ENCODE results near the gene TSSC4. TPM values are rescaled to one million over a fixed set of nuclear protein-coding genes. Genes with fewer than 3 reads are reported as not detected.

Gene TSSC4
- total RNA-seq, 2 donors from 2014 or later = 31.8 to 38.7 TPM

DNA sequence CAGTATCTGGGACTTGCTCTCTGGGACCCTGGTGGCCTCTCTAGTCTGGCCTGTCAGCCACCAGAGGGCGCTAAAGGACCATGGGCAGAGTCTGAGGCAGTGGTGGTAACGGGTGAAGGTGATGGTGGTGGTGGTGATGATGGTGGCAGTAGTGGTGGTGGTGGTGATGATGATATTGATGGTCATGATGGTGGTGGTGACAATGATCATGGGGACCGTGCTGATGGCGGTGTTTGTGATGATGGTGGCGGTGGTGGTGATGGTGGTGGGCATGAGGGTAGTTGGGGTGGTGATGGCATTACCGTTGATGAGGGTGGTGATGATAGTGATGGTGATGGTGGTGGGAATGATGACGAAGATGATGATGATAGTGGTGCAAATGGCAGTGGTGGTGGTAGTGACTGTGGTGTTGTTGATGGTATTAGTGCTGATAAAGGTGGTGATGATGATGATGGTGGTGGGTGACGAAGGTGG, 27.8 kb downstream of the TSSC4 start:
- no peaks in the 10 kb centered on the region for H3K36me3 Mint-ChIP-seq
- H3K9me3 Mint-ChIP-seq = no peaks in the 10 kb centered on the region
- ATAC-seq (peak; percentile 87 to 94), DNase-seq (ENCODE audit: low spot score in 2 of 2) (peak; percentile 77 to 93)
- H3K27ac Mint-ChIP-seq = no peak overlapping the region

GRCh38 chr11:2431395-2431794, 30.8 kb downstream of the TSSC4 start:
- ATAC-seq (no peak), DNase-seq (ENCODE audit: low spot score in 2 of 2) (no peak)
- Mint-ChIP-seq H3K9me3 (no peaks in the 10 kb centered on the region), H3K36me3 (no peaks in the 10 kb centered on the region), H3K27ac (peak overlapping the region in 1 of 2 donors; percentile 39)

DNA sequence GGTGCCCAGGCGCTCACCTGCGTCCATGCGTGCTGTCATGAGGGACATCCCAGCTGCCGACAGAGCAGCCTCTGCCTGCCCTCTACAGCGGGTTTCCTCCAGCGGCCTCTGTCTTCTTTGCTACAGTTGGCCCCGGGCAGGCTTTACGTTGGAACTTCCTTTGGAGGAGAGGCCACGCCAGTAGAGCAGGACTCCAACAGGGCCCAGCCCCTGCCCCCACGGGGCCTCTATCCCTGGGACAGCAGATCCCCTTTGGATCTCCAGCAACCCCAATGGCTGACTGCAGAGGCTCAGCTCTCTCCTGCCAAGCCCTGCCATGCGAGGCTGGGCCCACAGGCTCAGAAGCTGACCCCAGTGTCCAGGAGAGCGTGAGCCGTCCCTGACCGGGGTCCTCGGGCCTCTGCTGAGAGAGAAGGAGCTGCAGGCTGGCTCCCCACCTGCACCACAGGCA, 31.6 kb downstream of the TSSC4 start:
- DNase-seq (ENCODE audit: low spot score in 2 of 2) (peak in 1 of 2 donors; percentile 52), ATAC-seq (no peak)
- Mint-ChIP-seq H3K27ac (no peak overlapping the region), H3K9me3 (no peaks in the 10 kb centered on the region), H3K36me3 (no peaks in the 10 kb centered on the region)

GRCh38 chr11:2432628-2433071, 32.1 kb downstream of the TSSC4 start:
- H3K9me3 Mint-ChIP-seq = no peaks in the 10 kb centered on the region
- H3K36me3 Mint-ChIP-seq = no peaks in the 10 kb centered on the region
- peak in 1 of 2 donors; percentile 50 for DNase-seq (ENCODE audit: low spot score in 2 of 2)
- no peak overlapping the region for H3K27ac Mint-ChIP-seq
- no peak for ATAC-seq

- DNase-seq (ENCODE audit: low spot score in 2 of 2) (peak in 1 of 2 donors; percentile 35), ATAC-seq (no peak)
- Mint-ChIP-seq H3K9me3 (no peaks in the 10 kb centered on the region), H3K36me3 (no peaks in the 10 kb centered on the region), H3K27ac (no peak overlapping the region)
Measured at GRCh38 chr11:2433106-2433925, 32.8 kb downstream of the TSSC4 start.

- ATAC-seq (no peak), DNase-seq (ENCODE audit: low spot score in 2 of 2) (no peak)
- Mint-ChIP-seq H3K36me3 (no peaks in the 10 kb centered on the region), H3K27ac (no peak overlapping the region), H3K9me3 (no peaks in the 10 kb centered on the region)
Measured at GRCh38 chr11:2434008-2434407, 33.5 kb downstream of the TSSC4 start.

- ATAC-seq (no peak), DNase-seq (ENCODE audit: low spot score in 2 of 2) (peak in 1 of 2 donors; percentile 20)
- Mint-ChIP-seq H3K27ac (no peak overlapping the region), H3K36me3 (no peaks in the 10 kb centered on the region), H3K9me3 (no peaks in the 10 kb centered on the region)
Measured at GRCh38 chr11:2434506-2435255, 34.1 kb downstream of the TSSC4 start.

- ATAC-seq = no peak
- Mint-ChIP-seq H3K36me3 (no peaks in the 10 kb centered on the region), H3K9me3 (no peaks in the 10 kb centered on the region), H3K27ac (no peak overlapping the region)
- DNase-seq (ENCODE audit: low spot score in 2 of 2) = peak in 1 of 2 donors; percentile 18
Measured at GRCh38 chr11:2435288-2436012, 34.9 kb downstream of the TSSC4 start.

DNA sequence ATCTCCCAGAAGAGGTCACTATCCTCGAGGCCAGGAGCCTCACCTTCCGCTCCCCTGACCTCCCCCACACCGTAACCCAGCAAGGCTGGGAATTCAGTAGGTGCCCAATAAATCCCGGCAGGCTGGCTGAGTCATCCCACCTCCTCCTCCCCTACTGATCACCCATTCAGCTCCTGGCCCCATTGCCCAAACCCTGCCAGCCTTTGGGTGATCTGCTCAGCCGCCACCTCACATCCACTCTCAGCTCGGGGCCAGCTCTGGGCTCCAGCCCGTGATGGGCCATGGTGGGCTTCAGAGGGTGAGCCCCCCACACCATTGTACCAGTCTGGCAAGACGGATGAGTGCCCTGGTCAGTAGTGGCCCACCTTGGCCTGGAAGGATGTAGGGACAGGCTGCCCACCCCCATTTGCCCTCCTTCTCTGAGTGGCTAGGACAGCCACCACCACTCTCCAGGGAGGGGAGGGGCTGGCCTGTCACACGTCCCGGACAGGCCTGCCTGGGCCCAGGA, 35.5 kb downstream of the TSSC4 start:
- peak in 1 of 2 donors; percentile 48 for DNase-seq (ENCODE audit: low spot score in 2 of 2)
- ATAC-seq = no peak

DNA sequence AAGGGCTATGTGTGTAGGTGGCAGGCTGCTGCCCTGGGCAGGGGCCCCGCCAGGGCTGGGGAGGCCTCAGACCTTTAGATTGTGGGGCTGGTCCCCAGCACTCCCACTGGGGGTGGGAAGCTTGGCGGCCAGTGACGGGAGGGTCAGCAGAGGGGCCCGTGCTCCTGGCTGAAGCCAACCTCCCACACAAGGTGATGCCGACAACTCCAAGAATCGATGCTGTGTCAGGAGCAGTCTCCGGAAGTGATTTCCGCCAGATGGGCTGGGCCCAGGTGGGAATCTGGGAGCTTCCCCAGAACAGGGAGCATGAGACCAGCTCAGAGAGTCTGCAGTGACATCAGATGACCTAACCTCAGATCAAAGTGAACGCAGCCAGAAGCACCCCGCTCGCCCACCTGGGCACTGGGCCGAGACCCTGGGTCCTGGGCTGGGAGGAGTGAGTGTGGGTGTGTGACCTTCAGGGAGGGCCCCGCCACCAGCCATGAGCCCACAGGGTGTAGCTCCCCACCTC, 36.0 kb downstream of the TSSC4 start:
- Mint-ChIP-seq H3K9me3 (no peaks in the 10 kb centered on the region), H3K27ac (no peak overlapping the region), H3K36me3 (no peaks in the 10 kb centered on the region)
- ATAC-seq (no peak), DNase-seq (ENCODE audit: low spot score in 2 of 2) (no peak)

More for the DNA sequence above, 35.5 kb downstream of the TSSC4 start:
- Mint-ChIP-seq H3K36me3 (no peaks in the 10 kb centered on the region), H3K9me3 (no peaks in the 10 kb centered on the region), H3K27ac (no peak overlapping the region)

GRCh38 chr11:2437516-2437915, 37.0 kb downstream of the TSSC4 start:
- Mint-ChIP-seq H3K27ac (no peak overlapping the region), H3K9me3 (no peaks in the 10 kb centered on the region), H3K36me3 (no peaks in the 10 kb centered on the region)
- ATAC-seq = no peak
- peak in 1 of 2 donors; percentile 33 for DNase-seq (ENCODE audit: low spot score in 2 of 2)

GRCh38 chr11:2439820-2440219, 39.3 kb downstream of the TSSC4 start:
- H3K9me3 Mint-ChIP-seq = no peaks in the 10 kb centered on the region
- DNase-seq (ENCODE audit: low spot score in 2 of 2) = no peak
- no peak for ATAC-seq
- H3K36me3 Mint-ChIP-seq = no peaks in the 10 kb centered on the region
- no peak overlapping the region for H3K27ac Mint-ChIP-seq

GRCh38 chr11:2440646-2441045, 40.1 kb downstream of the TSSC4 start:
- no peaks in the 10 kb centered on the region for H3K36me3 Mint-ChIP-seq
- H3K27ac Mint-ChIP-seq = no peak overlapping the region
- DNase-seq (ENCODE audit: low spot score in 2 of 2) = peak in 1 of 2 donors; percentile 37
- H3K9me3 Mint-ChIP-seq = no peaks in the 10 kb centered on the region
- no peak for ATAC-seq

GRCh38 chr11:2441171-2441570, 40.6 kb downstream of the TSSC4 start:
- DNase-seq (ENCODE audit: low spot score in 2 of 2) (peak in 1 of 2 donors; percentile 33), ATAC-seq (no peak)
- Mint-ChIP-seq H3K36me3 (no peaks in the 10 kb centered on the region), H3K9me3 (no peaks in the 10 kb centered on the region), H3K27ac (peak overlapping the region in 1 of 2 donors; percentile 81)

- ATAC-seq = no peak
- Mint-ChIP-seq H3K36me3 (no peaks in the 10 kb centered on the region), H3K9me3 (no peaks in the 10 kb centered on the region), H3K27ac (no peak overlapping the region)
- DNase-seq (ENCODE audit: low spot score in 2 of 2) = no peak
Measured at GRCh38 chr11:2442589-2442988, 42.0 kb downstream of the TSSC4 start.

DNA sequence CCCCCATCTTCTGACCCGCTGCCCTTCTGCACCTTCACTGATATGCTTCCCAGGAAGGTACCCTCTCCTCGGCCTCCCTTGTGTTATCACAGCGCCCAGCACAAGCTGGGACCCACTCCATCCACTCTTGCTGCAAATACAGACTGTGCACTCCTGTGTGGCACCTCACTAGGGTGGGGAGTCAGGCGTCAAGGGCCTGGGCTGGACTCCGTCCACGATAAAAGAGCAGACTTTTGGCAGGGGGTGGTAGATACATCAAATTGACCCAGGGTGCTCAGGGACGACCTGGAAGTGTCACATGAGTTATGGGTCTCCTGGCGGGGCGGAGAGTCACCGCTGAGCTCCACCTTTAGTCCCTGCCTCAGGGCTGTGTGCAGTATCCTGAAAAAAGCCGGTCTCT, 42.9 kb downstream of the TSSC4 start:
- H3K27ac Mint-ChIP-seq = no peak overlapping the region
- no peak for ATAC-seq

More for the DNA sequence above, 42.9 kb downstream of the TSSC4 start:
- no peaks in the 10 kb centered on the region for H3K9me3 Mint-ChIP-seq
- H3K36me3 Mint-ChIP-seq = no peaks in the 10 kb centered on the region
- peak in 1 of 2 donors; percentile 52 for DNase-seq (ENCODE audit: low spot score in 2 of 2)
